H1 (cell line): ENCODE measurements around the gene SEC62. TPM values are rescaled to one million over a fixed set of nuclear protein-coding genes. Genes with fewer than 3 reads are reported as not detected.

Source experiments
- CTCF ChIA-PET: fragments of 300-600 bp; sonication (Branson Sonifier 250); formaldehyde crosslinking; loops from one replicate; lab custom pipeline; 2021; ENCODE audit not compliant: partially characterized antibody; lab: Charles Lee
- POLR2A ChIA-PET: fragments of 300-600 bp; sonication (Branson Sonifier 250); formaldehyde crosslinking; loops from one replicate; lab custom pipeline; 2021; ENCODE audit warnings: inconsistent platforms; ENCODE audit not compliant: partially characterized antibody; lab: Charles Lee
- DNase-seq, 2 experiments: peaks; one replicate each; pipeline versions ENCODE4 v3.0.0 to v3.0.0-alpha.2; 2010 to 2022; ENCODE audit warnings: low spot score in 2 of 2, low read depth in 1 of 2, mixed read lengths in 1 of 2
- FAIRE-seq: peaks from 2 replicates; lab custom pipeline; 2011; peaks lifted over from hg19 to GRCh38; lab: Jason Lieb, UNC
- H2AFZ ChIP-seq: 2 replicates; pipeline ENCODE4 v1.8.1; 2012; ENCODE audit warnings: low read length, inconsistent platforms
- H2AK5ac ChIP-seq: 2 replicates; pipeline ENCODE4 v1.6.1; 2013; ENCODE audit warnings: low read depth, low read length
- H2BK120ac ChIP-seq: replicated peaks from 2 replicates; pipeline ENCODE3; 2013; ENCODE audit warnings: low read depth, low read length, inconsistent platforms
- H2BK12ac ChIP-seq: 2 replicates; pipeline ENCODE4 v1.6.1; 2013; ENCODE audit warnings: low read depth, low read length
- H2BK15ac ChIP-seq: 2 replicates; pipeline ENCODE4 v1.6.1; 2013; ENCODE audit warnings: low read length
- H2BK20ac ChIP-seq: 2 replicates; pipeline ENCODE4 v1.6.1; 2013; ENCODE audit warnings: low read length
- H2BK5ac ChIP-seq: 2 replicates; pipeline ENCODE4 v1.6.1; 2013; ENCODE audit warnings: low read depth, low read length
- H3K14ac ChIP-seq: 2 replicates; pipeline ENCODE4 v1.6.1; 2013; ENCODE audit warnings: inconsistent platforms; ENCODE audit not compliant: insufficient read length
- H3K18ac ChIP-seq: 2 replicates; pipeline ENCODE4 v1.6.1; 2013; ENCODE audit warnings: low read length; ENCODE audit errors: extremely low read depth
- H3K23ac ChIP-seq: 2 replicates; pipeline ENCODE4 v1.6.1; 2013; ENCODE audit warnings: inconsistent platforms; ENCODE audit not compliant: insufficient read length
- H3K23me2 ChIP-seq: 2 replicates; pipeline ENCODE4 v1.6.1; 2013; ENCODE audit warnings: low read depth, low read length
- H3K27ac ChIP-seq: 2 replicates; pipeline ENCODE4 v1.6.1; 2011; ENCODE audit warnings: low read depth, low read length, inconsistent platforms
- H3K27me3 ChIP-seq, 4 experiments: replicated peaks in 1 of 4; 1 replicate in 1 of 4; 2 replicates in 3 of 4; pipeline versions ENCODE4 v1.6.1 to v1.8.1; 2011 to 2013; ENCODE audit warnings: low read length in 3 of 4, mild to moderate bottlenecking in 3 of 4, inconsistent platforms in 2 of 4, mixed read lengths in 2 of 4, moderate library complexity in 1 of 4; ENCODE audit not compliant: control insufficient read depth in 3 of 4, insufficient read depth in 3 of 4; ENCODE audit errors: extremely low read depth in 1 of 4
- H3K36me3 ChIP-seq, 4 experiments: 2 replicates each; pipeline versions ENCODE4 v1.6.1 to v1.8.1; 2011 to 2013; ENCODE audit warnings: mild to moderate bottlenecking in 4 of 4, low read length in 3 of 4, moderate library complexity in 2 of 4, control low read depth in 1 of 4, inconsistent platforms in 1 of 4; ENCODE audit not compliant: insufficient read depth in 4 of 4, control insufficient read depth in 2 of 4
- H3K4ac ChIP-seq: replicated peaks from 2 replicates; pipeline ENCODE3; 2013; ENCODE audit warnings: low read length, low read depth, mixed read lengths, inconsistent platforms; ENCODE audit not compliant: insufficient read length
- H3K4me1 ChIP-seq, 4 experiments: replicated peaks in 1 of 4; 1 replicate in 1 of 4; 2 replicates in 3 of 4; pipeline versions ENCODE4 v1.6.1 to v1.8.1; 2011 to 2013; ENCODE audit warnings: low read length in 3 of 4, inconsistent platforms in 2 of 4, mixed read lengths in 1 of 4; ENCODE audit not compliant: insufficient read depth in 4 of 4, control insufficient read depth in 3 of 4
- H3K4me2 ChIP-seq, 2 experiments: 2 replicates each; pipeline versions ENCODE4 v1.6.1 to v1.8.1; 2011 to 2013; ENCODE audit warnings: low read depth in 2 of 2, low read length in 2 of 2, control low read depth in 1 of 2, inconsistent platforms in 1 of 2, mild to moderate bottlenecking in 1 of 2; ENCODE audit not compliant: insufficient read depth in 1 of 2
- H3K4me3 ChIP-seq, 4 experiments: fragments of 200-600, 300-600 bp in 1 of 4; sonication (generic), shearing (Covaris generic), sonication (Bioruptor Twin) in 1 of 4; 2 replicates each; pipeline versions ENCODE4 v1.5.1 to v1.8.1; 2011 to 2016; ENCODE audit warnings: low read length in 4 of 4, low read depth in 3 of 4, control low read depth in 2 of 4, inconsistent platforms in 2 of 4, mild to moderate bottlenecking in 2 of 4, mixed read lengths in 1 of 4, moderate library complexity in 1 of 4; ENCODE audit not compliant: insufficient read depth in 2 of 4; ENCODE audit errors: extremely low read depth in 1 of 4
- H3K56ac ChIP-seq: replicated peaks from 2 replicates; pipeline ENCODE3; 2013; ENCODE audit warnings: low read depth, mild to moderate bottlenecking, mixed read lengths, low read length, inconsistent platforms; ENCODE audit not compliant: insufficient read length
- H3K79me1 ChIP-seq: 2 replicates; pipeline ENCODE4 v1.6.1; 2013; ENCODE audit warnings: low read depth, low read length, control low read depth
- H3K79me2 ChIP-seq, 2 experiments: 2 replicates each; pipeline versions ENCODE4 v1.6.1 to v1.8.1; 2012 to 2013; ENCODE audit warnings: low read length in 2 of 2, mild to moderate bottlenecking in 2 of 2, inconsistent platforms in 1 of 2; ENCODE audit not compliant: insufficient read depth in 2 of 2, control insufficient read depth in 1 of 2
- H3K9ac ChIP-seq, 4 experiments: replicated peaks in 1 of 4; 1 replicate in 1 of 4; 2 replicates in 3 of 4; pipeline versions ENCODE4 v1.6.1 to v1.8.1; 2011 to 2013; ENCODE audit warnings: low read depth in 3 of 4, low read length in 3 of 4, control low read depth in 2 of 4, mild to moderate bottlenecking in 2 of 4, moderate library complexity in 2 of 4, inconsistent platforms in 1 of 4; ENCODE audit errors: extremely low read depth in 1 of 4
- H3K9me3 ChIP-seq, 2 experiments: 2 replicates each; pipeline versions ENCODE4 v1.6.1 to v1.8.1; 2012 to 2013; ENCODE audit warnings: mild to moderate bottlenecking in 2 of 2, moderate library complexity in 2 of 2, control low read depth in 1 of 2, inconsistent platforms in 1 of 2, low read depth in 1 of 2, low read length in 1 of 2, mixed read lengths in 1 of 2; ENCODE audit not compliant: insufficient read depth in 2 of 2
- H4K20me1 ChIP-seq, 2 experiments: replicated peaks in 1 of 2; 2 replicates each; pipeline versions ENCODE3 to v1.8.1; 2011 to 2013; ENCODE audit warnings: inconsistent platforms in 2 of 2, low read length in 2 of 2, mild to moderate bottlenecking in 1 of 2; ENCODE audit not compliant: insufficient read depth in 2 of 2, control insufficient read depth in 1 of 2
- H4K5ac ChIP-seq: 2 replicates; pipeline ENCODE4 v1.6.1; 2013; ENCODE audit warnings: low read length, low read depth, mixed read lengths, inconsistent platforms; ENCODE audit not compliant: insufficient read length
- H4K8ac ChIP-seq: 2 replicates; pipeline ENCODE4 v1.8.0; 2013; ENCODE audit warnings: mild to moderate bottlenecking, moderate library complexity, low read length, inconsistent platforms; ENCODE audit not compliant: insufficient read depth; ENCODE audit errors: extremely low read depth
- H4K91ac ChIP-seq: replicated peaks from 2 replicates; pipeline ENCODE3; 2013; ENCODE audit warnings: low read length, mixed read lengths, inconsistent platforms; ENCODE audit not compliant: insufficient read length
- ASH2L ChIP-seq: fragments of 200-600, 300-600 bp; sonication (generic); IDR thresholded peaks from one replicate; pipeline ENCODE4 v1.7.1; 2017; ENCODE audit warnings: low read length
- BACH1 ChIP-seq: IDR thresholded peaks from 2 replicates; pipeline ENCODE4 v1.6.1; 2012; ENCODE audit warnings: low read length, improper control_type of control experiment
- BRCA1 ChIP-seq: IDR thresholded peaks from 2 replicates; pipeline ENCODE4 v1.6.1; 2012; ENCODE audit warnings: low read depth, low read length, improper control_type of control experiment
- CBX8 ChIP-seq: fragments of 300-800, 300-1000 bp; sonication (generic); IDR thresholded peaks from 2 replicates; pipeline ENCODE4 v1.7.1; 2016; ENCODE audit warnings: low read depth, low read length, borderline replicate concordance
- CHD2 ChIP-seq: IDR thresholded peaks from 2 replicates; pipeline ENCODE4 v1.6.1; 2012; ENCODE audit warnings: low read length, improper control_type of control experiment
- EGR1 ChIP-seq: IDR thresholded peaks from 2 replicates; pipeline ENCODE4 v1.6.1; 2011; ENCODE audit warnings: low read depth, low read length, borderline replicate concordance
- EP300 ChIP-seq, 2 experiments: IDR thresholded peaks; 1 replicate in 1 of 2; 2 replicates in 1 of 2; pipeline ENCODE4 v1.6.1; 2011 to 2012; ENCODE audit warnings: low read depth in 2 of 2, low read length in 2 of 2, mild to moderate bottlenecking in 2 of 2, borderline replicate concordance in 1 of 2, inconsistent platforms in 1 of 2, moderate library complexity in 1 of 2
- GTF2F1 ChIP-seq: IDR thresholded peaks from 2 replicates; pipeline ENCODE4 v1.6.1; 2012; ENCODE audit warnings: low read depth, low read length, improper control_type of control experiment, borderline replicate concordance
- HDAC6 ChIP-seq: IDR thresholded peaks from one replicate; pipeline ENCODE4 v1.7.1; 2012; ENCODE audit warnings: low read depth, mild to moderate bottlenecking, inconsistent platforms, low read length, moderate library complexity
- NANOG ChIP-seq: IDR thresholded peaks from 2 replicates; pipeline ENCODE4 v1.6.1; 2011; ENCODE audit warnings: low read length, low read depth, mild to moderate bottlenecking, inconsistent platforms; ENCODE audit not compliant: insufficient read depth, poor library complexity, severe bottlenecking
- RXRA ChIP-seq: IDR thresholded peaks from 2 replicates; pipeline ENCODE4 v1.6.1; 2011; ENCODE audit warnings: low read depth, mild to moderate bottlenecking, low read length, moderate library complexity; ENCODE audit not compliant: insufficient read depth
- SIN3A ChIP-seq, 2 experiments: IDR thresholded peaks in 1 of 2; conservative IDR thresholded peaks in 1 of 2; 2 replicates each; pipeline ENCODE4 v1.6.1; 2011 to 2012; ENCODE audit warnings: low read length in 2 of 2, improper control_type of control experiment in 1 of 2, low read depth in 1 of 2, mild to moderate bottlenecking in 1 of 2
- SIX5 ChIP-seq: IDR thresholded peaks from 2 replicates; pipeline ENCODE4 v1.6.1; 2011; ENCODE audit warnings: mild to moderate bottlenecking, low read depth, low read length
- TAF1 ChIP-seq: IDR thresholded peaks from 2 replicates; pipeline ENCODE4 v1.6.1; 2011; ENCODE audit warnings: mild to moderate bottlenecking, low read depth, low read length
- TEAD4 ChIP-seq: IDR thresholded peaks from 2 replicates; pipeline ENCODE4 v1.6.1; 2012; ENCODE audit warnings: low read depth, low read length, inconsistent platforms, mixed read lengths
- ZNF274 ChIP-seq: IDR thresholded peaks from 2 replicates; pipeline ENCODE4 v1.7.0; 2012; ENCODE audit warnings: low read length, borderline replicate concordance; ENCODE audit errors: extremely low read depth
- WGBS, 2 experiments: shearing (Covaris generic) in 1 of 2; methylation state at CpG; one replicate each; pipeline versions ENCODE4 v1.1.6 to v1.1.7; 2013 to 2015; ENCODE audit warnings: low lambda C conversion rate in 2 of 2, mixed read lengths in 2 of 2, inconsistent platforms in 1 of 2, low coverage in 1 of 2, missing lambda C conversion rate in 1 of 2; ENCODE audit not compliant: insufficient replicate concordance in 2 of 2, insufficient coverage in 1 of 2, insufficient read length in 1 of 2; ENCODE audit errors: extremely low coverage in 1 of 2, missing lambda C conversion rate in 1 of 2; 5-methylcytosine and 5-hydroxymethylcytosine counted together
- polyA plus RNA-seq, 7 experiments: library from polyadenylated mRNA; depleted of rRNA in 3 of 7; stranded (reverse) in 5 of 7; unstranded in 2 of 7; fragments of >200 nt in 5 of 7; fragments of 200-250 nt in 2 of 7; gene quantifications; 1 replicate in 5 of 7; 2 replicates in 1 of 7; 4 replicates in 1 of 7; pipeline versions ENCODE4 v1.2.1 to v1.2.3, GENCODE V29; 2011 to 2013; ENCODE audit warnings: missing spikeins in 2 of 7, mixed read lengths in 2 of 7
- total RNA-seq: library from RNA; stranded (reverse); fragmentation: NEBNext Ultra II Directional; extraction: Animal tissue kit (Norgen Biotek cat#: 25700); gene quantifications from 2 replicates; pipeline ENCODE4 v1.2.1, GENCODE V29; 2021

The SEC62 gene
- total and polyA plus RNA-seq, 2 of the 8 experiments (the other 6 are each of a cell fraction or from before 2014, with no cell fraction given), result 67.8 to 113 TPM

GRCh38 chr3:169945313-169945712 is 21.3 kb upstream of the SEC62 start:
- ChIA-PET POLR2A (no interaction called here), CTCF (no interaction called here)
- Histone ChIP-seq H2BK5ac (no peak overlapping the region), H3K4me1 (no peaks in the 10 kb centered on the region), H2BK15ac (no peak overlapping the region), H3K27me3 (no peaks in the 10 kb centered on the region), H2AFZ (no peak overlapping the region), H3K18ac (no peak overlapping the region), H4K5ac (no peak overlapping the region), H3K56ac (no peak overlapping the region), H3K79me1 (no peaks in the 10 kb centered on the region), H3K4me3 (no peak overlapping the region), H2BK20ac (no peak overlapping the region), H3K79me2 (no peaks in the 10 kb centered on the region), H4K8ac (no peak overlapping the region), H3K4ac (no peak overlapping the region), H3K27ac (no peak overlapping the region), H3K9ac (no peak overlapping the region), H2BK12ac (no peak overlapping the region), H3K23me2 (no peaks in the 10 kb centered on the region), H3K23ac (no peak overlapping the region), H3K4me2 (no peak overlapping the region), H2BK120ac (no peak overlapping the region), H2AK5ac (no peak overlapping the region), H4K91ac (no peak overlapping the region), H3K14ac (no peak overlapping the region), H3K36me3 (no peaks in the 10 kb centered on the region), H4K20me1 (no peaks in the 10 kb centered on the region), H3K9me3 (peaks cover 0 to 3% of the 10 kb centered on the region in 2 experiments; a peak in 2 of 4 replicates)
- DNase-seq, result no peak
- 86% methylated on average over 7 of the region's 7 CpGs; no CpG with 5 or more reads in 1 of the 2 experiments for WGBS, 2 experiments
- no peak for FAIRE-seq
- TF ChIP-seq SIN3A (conservative IDR thresholded peaks at IDR 0.05 in 1 of 2, IDR thresholded peaks at IDR 0.05 in 1 of 2; ENCODE audit: low read depth in 1 of 2, low read length in 2 of 2) (no peak), TAF1 (no peak), HDAC6 (no peak), EGR1 (no peak), BACH1 (no peak), TEAD4 (no peak), SIX5 (no peak), EP300 (IDR thresholded peaks at IDR 0.05; ENCODE audit: borderline replicate concordance in 1 of 2, low read depth in 2 of 2, low read length in 2 of 2) (no peak), BRCA1 (no peak), GTF2F1 (no peak), RXRA (no peak), ZNF274 (no peak), CBX8 (no peak), NANOG (no peak), ASH2L (no peak), CHD2 (no peak)
